HUES64 (cell line): ENCODE measurements around the gene PRR36.

Experiments
- H3K27ac ChIP-seq: 2 replicates; pipeline ENCODE4 v1.7.0; 2013; ENCODE audit warnings: low read depth, low read length, inconsistent platforms
- H3K27me3 ChIP-seq: 2 replicates; pipeline ENCODE4 v1.6.1; 2013; ENCODE audit warnings: mild to moderate bottlenecking, low read length; ENCODE audit not compliant: insufficient read depth
- H3K36me3 ChIP-seq: 2 replicates; pipeline ENCODE4 v1.6.1; 2013; ENCODE audit warnings: mild to moderate bottlenecking, low read length; ENCODE audit not compliant: insufficient read depth
- H3K4me1 ChIP-seq: 2 replicates; pipeline ENCODE4 v1.6.1; 2013; ENCODE audit warnings: mild to moderate bottlenecking, low read length, moderate library complexity; ENCODE audit not compliant: insufficient read depth
- H3K4me3 ChIP-seq: 2 replicates; pipeline ENCODE4 v1.5.1; 2013; ENCODE audit warnings: mild to moderate bottlenecking, low read length, moderate library complexity
- H3K9ac ChIP-seq: 2 replicates; pipeline ENCODE4 v1.6.1; 2013; ENCODE audit warnings: mild to moderate bottlenecking, low read depth, low read length
- H3K9me3 ChIP-seq: 2 replicates; pipeline ENCODE4 v1.6.1; 2013; ENCODE audit warnings: low read depth, low read length; ENCODE audit not compliant: insufficient read depth
- WGBS: fragments of 150-250, 120-280 bp; methylation state at CpG from one replicate; pipeline ENCODE4 v1.1.7; 2013; ENCODE audit warnings: missing lambda C conversion rate; 5-methylcytosine and 5-hydroxymethylcytosine counted together

Gene PRR36

DNA sequence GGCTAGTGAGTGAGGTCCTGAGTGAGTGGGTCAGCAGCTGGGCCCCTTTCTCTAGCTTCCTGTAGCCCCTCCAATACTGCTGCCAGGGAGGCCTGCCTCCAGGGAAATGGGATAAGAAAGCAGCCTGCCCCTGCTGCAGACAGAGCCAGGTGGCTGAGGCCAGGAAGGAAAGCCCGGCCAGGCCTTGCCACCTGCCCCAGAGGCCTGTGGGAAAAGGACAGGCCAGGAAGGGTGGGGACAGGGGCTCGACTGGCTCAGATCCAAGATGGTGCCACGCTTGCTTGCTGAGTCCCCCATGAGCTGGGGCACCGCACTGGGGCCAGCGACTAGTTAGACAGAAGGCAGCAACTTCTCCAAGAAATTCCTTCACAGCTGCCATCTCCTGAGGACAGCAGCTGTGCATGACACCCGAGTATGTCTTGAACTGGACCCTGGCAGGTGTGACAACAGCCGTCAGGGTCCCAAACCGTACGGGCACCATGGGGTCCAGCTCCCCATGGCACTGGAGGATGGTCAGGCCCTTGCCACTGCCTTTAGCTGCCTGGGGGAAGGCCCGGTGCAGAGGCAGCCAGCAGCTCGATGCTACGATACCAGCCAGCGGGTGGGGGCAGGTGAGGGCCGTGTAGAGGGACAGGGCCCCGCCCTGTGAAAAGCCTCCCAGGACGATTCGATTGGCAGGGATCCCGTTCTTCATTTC, 5.1 kb upstream of the PRR36 start:
- no peaks in the 10 kb centered on the region for H3K4me1 ChIP-seq
- no peaks in the 10 kb centered on the region for H3K9me3 ChIP-seq
- H3K4me3 ChIP-seq = no peak overlapping the region
- no peak overlapping the region for H3K9ac ChIP-seq
- no peak overlapping the region for H3K27ac ChIP-seq
- no peaks in the 10 kb centered on the region for H3K36me3 ChIP-seq
- H3K27me3 ChIP-seq = peaks cover 4% of the 10 kb centered on the region; the same call in 1 of the 2 replicates
- WGBS = 91% methylated on average over 18 of the region's 18 CpGs

DNA sequence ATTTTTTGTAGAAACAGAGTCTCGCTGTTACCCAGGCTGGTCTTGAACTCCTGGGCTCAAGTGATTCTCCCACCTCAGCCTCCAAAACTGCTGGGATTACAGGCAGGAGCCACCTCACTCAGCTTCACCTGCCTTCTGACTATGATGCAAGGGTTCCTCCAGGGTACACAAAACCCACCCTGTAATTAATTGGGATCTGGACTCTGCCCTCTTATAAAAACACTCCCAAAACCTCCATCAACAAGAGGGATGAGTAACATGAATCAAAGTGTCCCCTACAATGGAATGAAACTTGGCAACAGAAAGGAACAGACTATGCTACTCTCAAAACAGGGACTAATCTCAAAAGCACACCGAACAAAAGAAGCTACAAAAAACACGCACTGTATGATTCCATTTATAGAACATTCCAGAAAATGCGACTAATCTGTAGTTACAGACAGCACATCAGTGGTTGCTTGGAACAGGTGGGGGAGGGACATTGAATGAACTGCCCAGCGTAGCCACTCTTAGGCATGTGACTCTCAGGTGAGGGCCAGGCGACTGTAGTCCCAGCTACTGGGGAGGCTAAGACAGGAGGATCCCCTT, 3.2 kb upstream of the PRR36 start:
- Histone ChIP-seq H3K9me3 (no peaks in the 10 kb centered on the region), H3K36me3 (no peaks in the 10 kb centered on the region), H3K27me3 (peaks cover 18% of the 10 kb centered on the region), H3K27ac (no peak overlapping the region), H3K9ac (no peak overlapping the region), H3K4me1 (no peaks in the 10 kb centered on the region), H3K4me3 (no peak overlapping the region)
- WGBS = 94% methylated on average over 6 of the region's 6 CpGs

DNA sequence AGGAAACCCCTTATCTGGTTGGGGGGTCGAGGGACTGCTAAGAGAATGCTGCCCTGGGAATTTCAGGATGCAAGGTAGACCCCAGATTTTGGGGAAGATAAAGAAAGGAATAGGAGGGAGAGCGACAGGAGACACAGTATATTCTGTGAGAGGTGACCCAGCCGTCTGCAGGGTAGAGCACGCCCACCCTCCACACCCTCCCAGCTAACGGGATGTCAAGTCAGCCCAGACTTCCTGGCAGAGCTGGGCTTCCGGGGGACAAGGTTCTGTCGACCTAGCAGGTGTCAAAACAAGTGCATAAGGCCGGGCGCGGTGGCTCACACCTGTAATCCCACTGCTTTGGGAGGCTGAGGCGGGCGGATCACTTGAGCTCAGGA, 695 bp upstream of the PRR36 start:
- H3K36me3 ChIP-seq = no peaks in the 10 kb centered on the region
- H3K27ac ChIP-seq = no peak overlapping the region
- H3K9me3 ChIP-seq = no peaks in the 10 kb centered on the region
- peaks cover 18% of the 10 kb centered on the region for H3K27me3 ChIP-seq
- H3K9ac ChIP-seq = no peak overlapping the region
- peak overlapping the region; percentile 84 for H3K4me3 ChIP-seq
- H3K4me1 ChIP-seq = 0 out of 2 replicates have a peak, but pooled peaks cover 2% of the 10 kb centered on the region
- 54% methylated on average over 12 of the region's 12 CpGs for WGBS

DNA sequence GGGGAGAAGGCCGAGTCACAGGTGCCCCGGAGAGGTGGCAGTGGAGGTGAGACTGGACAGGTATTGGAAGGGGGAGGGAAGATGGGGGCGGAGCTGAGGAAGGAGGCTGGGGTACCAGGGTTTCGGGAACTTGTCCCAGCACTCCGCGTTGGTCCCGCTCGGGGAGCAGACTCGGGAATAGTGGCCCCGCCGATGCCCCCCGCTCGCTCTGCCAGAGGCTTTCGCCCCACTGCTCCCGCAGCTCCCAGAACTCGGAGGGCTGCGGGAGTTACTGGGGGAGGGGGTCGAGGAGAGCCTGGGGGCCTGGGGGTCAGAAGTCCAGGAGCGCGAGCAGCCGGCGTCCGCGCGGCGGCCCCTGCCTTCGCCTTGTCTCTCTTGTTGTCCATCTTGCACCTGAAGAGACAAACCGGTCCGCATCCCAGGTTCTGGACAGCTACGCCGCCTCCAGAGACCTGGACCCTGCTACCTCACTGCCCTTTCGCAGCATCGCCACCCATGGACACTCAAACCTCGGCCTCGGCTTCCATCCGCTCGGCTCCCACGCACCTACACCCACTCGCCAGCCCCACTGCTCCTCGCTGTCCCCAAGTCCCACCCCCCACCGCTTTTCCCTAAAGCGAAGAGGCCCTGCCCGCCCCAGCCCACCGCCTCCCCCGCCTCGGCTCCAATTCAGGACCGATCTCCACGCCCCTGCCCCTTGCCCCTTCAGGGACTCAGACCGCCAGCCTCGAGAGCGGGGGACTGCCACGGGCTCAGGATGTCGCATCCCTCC, 700 bp downstream of the PRR36 start:
- H3K27ac ChIP-seq = no peak overlapping the region

DNA sequence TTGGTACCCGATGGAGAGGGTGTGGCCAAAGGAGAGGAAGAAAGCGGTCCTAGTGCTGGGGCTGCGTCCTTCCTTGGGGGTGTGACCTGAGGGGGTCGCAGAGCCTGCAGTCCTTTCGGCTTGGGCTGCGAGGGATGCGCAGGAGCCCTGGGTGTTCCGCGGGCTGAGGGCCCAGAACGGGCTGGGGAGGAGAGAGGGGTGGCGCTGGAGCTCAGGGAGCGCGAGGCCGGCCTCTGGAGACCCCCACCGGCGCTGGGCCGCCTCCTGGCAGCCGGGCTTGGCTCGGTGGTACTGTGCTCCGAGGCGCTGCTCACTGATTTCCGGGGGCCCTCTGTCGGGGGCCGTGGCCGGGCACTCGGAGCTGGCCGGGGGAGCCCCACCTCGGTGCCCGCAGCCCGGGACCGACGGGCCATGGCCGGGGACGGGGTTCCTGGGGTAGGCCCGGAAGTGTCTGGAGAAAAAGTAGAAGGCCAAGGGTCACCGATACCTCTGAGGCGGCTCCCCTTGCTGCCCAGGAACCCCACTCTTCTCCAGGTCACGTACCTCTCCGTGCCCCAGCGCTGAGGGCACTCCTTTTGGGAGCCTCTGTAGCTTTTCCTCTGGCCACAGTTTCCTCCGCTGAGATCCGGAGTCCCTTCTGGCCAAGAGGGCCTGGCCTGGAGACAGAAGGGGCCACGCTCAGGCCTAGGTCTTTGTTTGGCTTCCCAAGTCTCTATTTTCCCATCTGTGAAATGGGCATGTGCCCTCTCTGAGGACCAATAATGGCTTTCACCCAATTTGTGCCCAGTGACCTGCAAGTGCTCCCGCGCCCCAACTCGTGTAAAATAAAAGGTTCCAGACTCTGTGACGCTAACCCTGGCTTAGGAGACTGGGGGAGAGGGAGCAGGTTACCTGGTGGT, 1.6 kb downstream of the PRR36 start:
- peaks cover 18% of the 10 kb centered on the region for H3K27me3 ChIP-seq
- H3K4me3 ChIP-seq = peak overlapping the region; percentile 84
- H3K36me3 ChIP-seq = no peaks in the 10 kb centered on the region
- H3K9me3 ChIP-seq = no peaks in the 10 kb centered on the region
- 0 out of 2 replicates have a peak, but pooled peaks cover 6% of the 10 kb centered on the region for H3K4me1 ChIP-seq
- no peak overlapping the region for H3K27ac ChIP-seq
- 34% methylated on average over 47 of the region's 47 CpGs for WGBS
- H3K9ac ChIP-seq = no peak overlapping the region

More for the DNA sequence above, 700 bp downstream of the PRR36 start:
- Histone ChIP-seq H3K27me3 (peaks cover 18% of the 10 kb centered on the region), H3K4me3 (peak overlapping the region; percentile 84), H3K9ac (peak overlapping the region; percentile 76), H3K4me1 (0 out of 2 replicates have a peak, but pooled peaks cover 3% of the 10 kb centered on the region), H3K36me3 (no peaks in the 10 kb centered on the region), H3K9me3 (no peaks in the 10 kb centered on the region)
- 21% methylated on average over 53 of the region's 53 CpGs for WGBS

DNA sequence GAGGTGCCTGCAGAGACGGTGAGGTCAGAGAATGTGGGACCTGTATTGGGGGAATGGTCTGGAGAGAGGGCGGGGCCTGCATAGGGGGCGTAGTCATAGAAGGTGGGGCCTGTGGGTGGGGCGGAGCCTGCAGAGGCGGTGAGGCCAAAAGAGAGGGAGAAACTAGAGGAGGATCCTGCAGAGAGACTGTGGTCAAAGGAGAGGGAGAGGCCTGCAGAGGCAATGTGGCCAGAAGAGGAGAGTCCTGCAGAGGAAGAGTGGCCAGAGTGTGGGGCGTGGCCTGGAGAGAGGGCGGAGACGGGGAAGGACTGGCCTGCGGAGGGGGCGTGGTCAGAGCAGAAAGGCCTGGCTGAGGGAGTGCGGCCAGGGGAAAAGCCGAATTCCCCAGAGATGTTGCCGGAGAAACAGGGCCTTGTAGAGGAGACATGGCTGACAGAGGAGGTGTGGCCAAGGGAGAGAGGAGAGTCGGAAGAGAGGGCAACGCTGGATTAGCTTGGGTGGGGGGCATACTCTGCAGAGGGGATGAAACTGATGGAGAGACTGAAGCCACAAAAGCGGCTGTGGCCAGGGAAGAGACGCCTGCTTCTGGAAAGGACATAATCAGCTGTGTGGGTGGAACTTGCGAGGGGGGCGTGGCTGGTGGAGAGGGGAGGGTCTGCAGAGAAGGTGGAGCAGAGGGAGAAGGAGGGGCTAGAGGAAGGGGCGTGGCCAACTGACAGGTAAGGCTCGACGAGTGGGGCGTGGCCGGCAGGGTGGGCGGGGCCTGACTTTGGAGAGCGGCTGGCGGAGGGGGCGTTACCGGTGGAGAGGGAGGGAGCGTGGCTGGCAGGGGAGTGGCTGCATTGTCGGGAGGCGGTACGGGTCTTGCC, 2.5 kb downstream of the PRR36 start:
- 8% methylated on average over 33 of the region's 33 CpGs for WGBS
- no peak overlapping the region for H3K9ac ChIP-seq

DNA sequence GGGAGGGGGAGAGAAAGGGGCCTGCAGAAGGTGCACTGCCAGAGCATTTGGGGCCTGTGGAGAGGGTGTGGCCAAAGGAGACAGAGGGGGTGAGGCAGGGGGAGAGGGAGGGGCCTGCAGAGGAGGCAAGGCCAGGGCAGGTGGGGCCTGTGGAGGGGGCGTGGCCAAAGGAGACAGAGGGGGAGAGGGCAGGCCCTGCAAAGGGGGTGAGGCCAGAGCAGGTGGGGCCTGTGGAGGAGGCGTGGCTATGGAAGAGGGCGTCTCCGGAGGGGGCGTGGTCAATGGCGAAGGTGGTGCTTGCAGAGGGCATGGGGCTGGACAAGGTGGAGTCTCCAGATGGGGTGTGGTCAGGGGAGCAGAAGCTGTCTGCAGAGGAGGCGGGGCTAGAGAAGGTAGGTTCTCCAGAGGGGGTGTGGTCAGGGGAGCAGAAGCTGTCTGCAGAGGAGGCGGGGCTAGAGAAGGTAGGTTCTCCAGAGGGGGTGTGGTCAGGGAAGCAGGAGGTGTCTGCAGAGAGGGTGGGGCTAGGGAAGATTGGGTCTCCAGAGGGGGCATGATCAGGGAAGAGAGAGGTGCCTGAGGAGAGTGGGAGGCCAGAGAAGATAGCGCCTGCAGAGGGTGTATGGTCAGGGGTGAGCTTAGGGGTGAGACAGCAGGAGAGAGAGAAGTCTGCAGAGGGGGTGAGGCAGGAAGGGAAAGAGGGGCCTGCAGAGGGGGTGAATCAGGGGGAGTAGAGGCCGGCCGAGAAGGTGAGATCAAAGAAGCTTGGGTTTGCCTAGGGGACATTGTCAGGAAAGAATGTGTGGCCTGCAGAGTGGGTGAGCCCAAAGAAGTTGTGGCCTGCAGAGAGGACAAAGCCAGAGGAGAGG, 3.4 kb downstream of the PRR36 start:
- H3K27me3 ChIP-seq = peaks cover 23% of the 10 kb centered on the region
- H3K9me3 ChIP-seq = no peaks in the 10 kb centered on the region
- 59% methylated on average over 11 of the region's 11 CpGs for WGBS
- H3K27ac ChIP-seq = peak overlapping the region; percentile 76; the same call in 1 of the 2 replicates
- H3K36me3 ChIP-seq = no peaks in the 10 kb centered on the region
- no peak overlapping the region for H3K9ac ChIP-seq
- H3K4me1 ChIP-seq = 0 out of 2 replicates have a peak, but pooled peaks cover 6% of the 10 kb centered on the region
- H3K4me3 ChIP-seq = no peak overlapping the region

More for the DNA sequence above, 2.5 kb downstream of the PRR36 start:
- Histone ChIP-seq H3K4me3 (peak overlapping the region; percentile 33), H3K27me3 (peaks cover 23% of the 10 kb centered on the region), H3K27ac (peak overlapping the region; percentile 80; the same call in 1 of the 2 replicates), H3K9me3 (no peaks in the 10 kb centered on the region), H3K4me1 (0 out of 2 replicates have a peak, but pooled peaks cover 6% of the 10 kb centered on the region), H3K36me3 (no peaks in the 10 kb centered on the region)

DNA sequence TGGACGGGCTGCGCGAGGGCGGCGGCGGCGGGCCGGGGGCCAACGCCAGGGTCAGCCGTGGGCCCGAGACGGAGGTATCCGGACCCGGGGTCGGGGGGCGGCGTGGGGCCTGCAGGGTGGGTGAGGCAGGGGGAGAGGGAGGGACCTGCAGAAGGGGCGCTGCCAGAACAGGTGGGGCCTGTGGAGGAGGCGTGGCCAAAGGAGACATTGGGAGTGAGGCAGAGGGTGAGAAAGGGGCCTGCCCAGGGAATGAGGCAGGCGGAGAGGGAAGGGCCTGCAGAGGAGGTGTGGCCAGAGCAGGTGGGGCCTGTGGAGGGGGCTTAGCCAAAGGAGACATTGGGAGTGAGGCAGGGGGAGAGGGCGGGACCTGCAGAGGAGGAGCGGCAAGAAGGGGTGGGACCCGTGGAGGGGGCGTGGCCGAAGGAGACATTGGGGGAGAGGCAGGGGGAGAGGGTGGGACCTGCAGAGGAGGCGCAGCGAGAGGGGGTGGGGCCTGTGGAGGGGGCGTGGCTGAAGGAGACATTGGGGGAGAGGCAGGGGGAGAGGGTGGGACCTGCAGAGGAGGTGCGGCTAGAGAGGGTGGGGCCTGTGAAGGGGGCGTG, 4.2 kb downstream of the PRR36 start:
- 47% methylated on average over 30 of the region's 30 CpGs for WGBS
- H3K27ac ChIP-seq = no peak overlapping the region; the same call in 1 of the 2 replicates
- peak overlapping the region; percentile 52 for H3K4me3 ChIP-seq
- no peak overlapping the region for H3K9ac ChIP-seq
- no peaks in the 10 kb centered on the region for H3K9me3 ChIP-seq
- peaks cover 30% of the 10 kb centered on the region for H3K27me3 ChIP-seq
- peaks cover 10% of the 10 kb centered on the region; the same call in 1 of the 2 replicates for H3K4me1 ChIP-seq
- no peaks in the 10 kb centered on the region for H3K36me3 ChIP-seq

DNA sequence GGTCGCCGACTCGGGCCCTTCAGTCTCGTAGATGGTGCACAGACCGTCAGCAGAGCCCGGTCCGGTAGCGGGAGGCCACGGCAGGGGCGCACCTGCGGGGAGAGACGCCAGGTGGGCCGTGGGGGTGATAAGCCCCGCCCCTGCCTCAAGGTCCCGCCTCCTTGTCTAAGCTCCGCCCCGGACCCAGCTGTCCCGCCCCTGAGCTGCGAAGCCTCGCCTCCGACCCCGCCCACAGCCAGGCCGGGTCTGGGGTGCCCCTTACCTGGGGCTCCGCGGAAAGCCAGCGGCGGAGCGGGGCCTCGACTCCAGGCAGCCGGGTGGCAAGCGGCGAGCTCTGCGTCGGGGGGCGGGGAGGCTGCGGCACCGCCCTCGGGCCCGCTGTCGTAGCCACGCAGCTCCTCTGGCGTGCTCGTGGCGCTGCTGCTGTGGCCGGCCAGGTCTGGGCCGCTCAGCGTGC, 4.7 kb downstream of the PRR36 start:
- H3K9ac ChIP-seq = no peak overlapping the region
- H3K27ac ChIP-seq = no peak overlapping the region; the same call in 1 of the 2 replicates
- H3K4me1 ChIP-seq = peaks cover 11% of the 10 kb centered on the region; the same call in 1 of the 2 replicates
- 18% methylated on average over 47 of the region's 47 CpGs for WGBS
- H3K4me3 ChIP-seq = peak overlapping the region; percentile 52
- H3K9me3 ChIP-seq = no peaks in the 10 kb centered on the region
- H3K27me3 ChIP-seq = peaks cover 35% of the 10 kb centered on the region
- no peaks in the 10 kb centered on the region for H3K36me3 ChIP-seq
